Left hindlimb (tissue), 1 donor: ENCODE data around the gene GALM.

Experiments
- DNase-seq: peaks from one replicate; pipeline ENCODE4 v3.0.0-alpha.2; 2018

GALM gene

GRCh38 chr2:38778687-38779082 is 112.8 kb downstream of the GALM start:
- no peak for DNase-seq

- DNase-seq, result no peak
Measured at GRCh38 chr2:38783586-38783985, 117.7 kb downstream of the GALM start.
